NT2/D1 (cell line): ENCODE data around the gene TGM5.

Experiments
- SUZ12 ChIP-seq: IDR thresholded peaks from 2 replicates; pipeline ENCODE4 v1.6.1; 2011; ENCODE audit not compliant: insufficient read length, insufficient read depth; ENCODE audit errors: extremely low read depth
- YY1 ChIP-seq: IDR thresholded peaks from 2 replicates; pipeline ENCODE4 v1.6.1; 2011; ENCODE audit not compliant: insufficient read length, insufficient read depth
- ZNF274 ChIP-seq: IDR thresholded peaks from 2 replicates; pipeline ENCODE4 v1.6.1; 2011; ENCODE audit warnings: mild to moderate bottlenecking, low read depth, low read length

GRCh38 chr15:43193710-43194109 is 73.0 kb downstream of the TGM5 start:
- TF ChIP-seq SUZ12 (no peak), ZNF274 (no peak), YY1 (no peak)
